WERI-Rb-1 (cell line): ENCODE results near the gene GDNF.

Experiments
- DNase-seq: peaks from one replicate; pipeline ENCODE4 v3.0.0-alpha.2; 2020
- H3K27ac ChIP-seq: fragments of 250-450 bp; sonication (Bioruptor Pico); 2 replicates; pipeline ENCODE4 v1.5.1; 2020; ENCODE audit warnings: mild to moderate bottlenecking, moderate library complexity
- H3K27me3 ChIP-seq: fragments of 250-450 bp; sonication (Bioruptor Pico); 2 replicates; pipeline ENCODE4 v1.5.1; 2021; ENCODE audit warnings: mild to moderate bottlenecking, low read depth, moderate library complexity; ENCODE audit not compliant: insufficient read depth, severe bottlenecking
- H3K36me3 ChIP-seq: fragments of 250-450 bp; sonication (Bioruptor Pico); 2 replicates; pipeline ENCODE4 v1.5.1; 2020; ENCODE audit warnings: mild to moderate bottlenecking, moderate library complexity
- H3K4me3 ChIP-seq: 2 replicates; pipeline ENCODE4 v1.5.1; 2011; ENCODE audit warnings: low read depth, mild to moderate bottlenecking, control low read depth, low read length
- H3K9me3 ChIP-seq: fragments of 250-450 bp; sonication (Bioruptor Pico); 2 replicates; pipeline ENCODE4 v1.5.1; 2021; ENCODE audit warnings: mild to moderate bottlenecking, moderate library complexity; ENCODE audit not compliant: severe bottlenecking
- TF ChIP-seq, protein P1 (sequence below): IDR thresholded peaks from 2 replicates; pipeline ENCODE4 v1.5.1; 2011; ENCODE audit warnings: low read depth, mild to moderate bottlenecking, control low read depth, inconsistent platforms, low read length

Gene GDNF

DNA sequence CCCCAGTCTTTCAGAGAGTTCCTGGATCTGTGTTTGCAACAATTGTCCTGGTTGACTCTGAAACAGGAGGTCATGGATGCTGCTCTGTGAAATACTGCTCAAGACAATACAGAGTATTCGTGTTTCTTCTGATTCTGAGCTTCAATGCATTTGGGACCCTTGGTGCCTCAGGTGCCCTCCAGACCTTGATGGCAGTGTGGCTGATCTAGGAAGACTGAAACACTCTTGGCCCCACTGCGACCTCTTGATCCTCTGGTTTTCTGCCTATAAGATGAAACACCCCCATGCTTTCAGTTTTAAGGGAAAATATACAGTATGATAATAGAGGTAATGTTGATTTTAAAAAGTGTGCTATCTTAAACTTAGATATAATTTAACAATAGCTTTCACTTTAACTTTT lies 67.6 kb downstream of the GDNF start:
- H3K4me3 ChIP-seq: no peak overlapping the region
- H3K36me3 ChIP-seq: no peaks in the 10 kb centered on the region
- H3K27ac ChIP-seq: no peak overlapping the region
- H3K27me3 ChIP-seq: no peaks in the 10 kb centered on the region
- TF ChIP-seq, protein P1, sequence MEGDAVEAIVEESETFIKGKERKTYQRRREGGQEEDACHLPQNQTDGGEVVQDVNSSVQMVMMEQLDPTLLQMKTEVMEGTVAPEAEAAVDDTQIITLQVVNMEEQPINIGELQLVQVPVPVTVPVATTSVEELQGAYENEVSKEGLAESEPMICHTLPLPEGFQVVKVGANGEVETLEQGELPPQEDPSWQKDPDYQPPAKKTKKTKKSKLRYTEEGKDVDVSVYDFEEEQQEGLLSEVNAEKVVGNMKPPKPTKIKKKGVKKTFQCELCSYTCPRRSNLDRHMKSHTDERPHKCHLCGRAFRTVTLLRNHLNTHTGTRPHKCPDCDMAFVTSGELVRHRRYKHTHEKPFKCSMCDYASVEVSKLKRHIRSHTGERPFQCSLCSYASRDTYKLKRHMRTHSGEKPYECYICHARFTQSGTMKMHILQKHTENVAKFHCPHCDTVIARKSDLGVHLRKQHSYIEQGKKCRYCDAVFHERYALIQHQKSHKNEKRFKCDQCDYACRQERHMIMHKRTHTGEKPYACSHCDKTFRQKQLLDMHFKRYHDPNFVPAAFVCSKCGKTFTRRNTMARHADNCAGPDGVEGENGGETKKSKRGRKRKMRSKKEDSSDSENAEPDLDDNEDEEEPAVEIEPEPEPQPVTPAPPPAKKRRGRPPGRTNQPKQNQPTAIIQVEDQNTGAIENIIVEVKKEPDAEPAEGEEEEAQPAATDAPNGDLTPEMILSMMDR: no peak
- no peak for DNase-seq
- peaks cover 5% of the 10 kb centered on the region for H3K9me3 ChIP-seq

DNA sequence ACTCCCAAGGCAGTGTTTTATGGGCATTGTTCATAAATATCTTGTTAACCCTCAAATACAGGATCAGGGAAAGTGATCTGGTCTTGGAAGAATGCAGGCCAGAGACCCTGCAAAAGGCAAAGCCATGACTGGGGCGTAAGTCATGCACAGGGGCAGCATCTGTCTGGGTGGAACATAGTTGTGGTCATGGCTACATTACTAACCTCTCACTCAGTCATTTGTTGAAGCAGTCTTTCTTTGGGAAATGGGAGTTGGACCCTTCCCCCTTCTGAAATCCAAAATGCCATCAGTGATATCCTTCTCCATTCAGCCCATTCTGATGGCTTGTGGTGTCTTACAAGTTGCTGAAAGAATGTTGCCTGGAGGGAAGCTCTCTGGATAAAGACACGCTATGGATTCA lies 68.1 kb downstream of the GDNF start:
- TF ChIP-seq, protein P1: no peak
- H3K27ac ChIP-seq: no peak overlapping the region
- peaks cover 5% of the 10 kb centered on the region for H3K9me3 ChIP-seq
- no peak for DNase-seq
- no peak overlapping the region for H3K4me3 ChIP-seq
- H3K27me3 ChIP-seq: no peaks in the 10 kb centered on the region
- H3K36me3 ChIP-seq: no peaks in the 10 kb centered on the region

DNA sequence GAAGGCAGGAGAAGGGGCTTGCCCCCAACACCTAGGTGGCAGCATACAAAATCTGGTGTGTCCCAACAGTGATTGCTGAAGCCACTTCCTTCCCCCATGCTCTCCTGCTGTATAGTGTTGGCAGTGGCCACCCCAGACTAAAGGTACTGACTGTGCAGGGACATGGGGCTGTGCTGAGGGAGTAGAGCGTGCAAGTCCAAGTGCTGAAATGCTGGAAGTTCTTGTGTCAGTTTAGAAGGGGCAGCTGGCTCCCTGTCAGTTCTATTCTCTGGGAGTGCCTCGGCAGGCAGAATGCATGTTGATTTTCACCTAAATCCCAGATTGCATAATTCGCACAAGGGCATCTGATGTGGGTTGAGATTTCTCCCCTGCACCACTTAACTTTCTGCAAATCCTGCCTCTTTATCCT lies 68.6 kb downstream of the GDNF start:
- TF ChIP-seq, protein P1: no peak
- no peak for DNase-seq
- Histone ChIP-seq H3K9me3 (peaks cover 5% of the 10 kb centered on the region), H3K4me3 (no peak overlapping the region), H3K27ac (no peak overlapping the region), H3K27me3 (no peaks in the 10 kb centered on the region), H3K36me3 (no peaks in the 10 kb centered on the region)

DNA sequence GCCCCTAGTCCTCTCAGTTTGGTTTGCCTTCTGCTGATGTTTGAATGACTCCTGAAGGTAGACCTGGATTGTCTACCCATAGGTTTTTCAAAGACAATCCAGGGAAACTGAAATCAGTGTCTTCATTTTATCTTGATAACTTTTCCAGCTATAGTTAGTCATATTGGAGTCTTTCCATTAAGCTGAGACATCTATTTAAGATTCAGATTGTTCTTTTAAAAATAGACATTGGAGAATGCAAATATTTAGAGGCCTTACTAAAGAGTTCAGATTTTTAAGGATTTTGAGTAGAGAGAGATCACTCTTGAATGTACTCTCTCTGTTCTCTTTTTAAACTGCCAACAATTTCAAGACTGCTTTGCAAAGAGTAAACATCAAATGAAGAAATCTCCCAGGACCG lies 69.1 kb downstream of the GDNF start:
- DNase-seq: no peak
- no peak overlapping the region for H3K27ac ChIP-seq
- no peaks in the 10 kb centered on the region for H3K27me3 ChIP-seq
- TF ChIP-seq, protein P1: no peak
- peaks cover 5% of the 10 kb centered on the region for H3K9me3 ChIP-seq
- H3K36me3 ChIP-seq: no peaks in the 10 kb centered on the region
- no peak overlapping the region for H3K4me3 ChIP-seq

DNA sequence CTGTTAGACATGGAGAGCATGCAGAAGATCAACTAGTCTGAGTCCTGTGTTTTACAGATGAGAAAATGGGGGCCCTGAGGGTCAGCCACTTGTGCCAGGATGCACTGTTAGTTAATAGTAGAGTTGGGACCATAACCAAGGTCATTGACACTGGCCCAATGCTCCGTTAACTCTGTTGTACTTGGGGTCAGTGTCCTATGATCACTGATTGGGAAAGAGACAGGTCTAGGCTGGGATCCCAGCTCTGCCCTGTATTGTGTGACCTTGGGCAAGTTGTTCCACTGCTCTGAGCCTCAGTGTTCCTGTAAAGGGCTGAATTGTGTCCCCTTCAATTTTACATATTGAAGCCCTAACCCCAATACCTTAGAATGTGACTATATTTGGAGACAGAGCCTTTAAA lies 70.0 kb downstream of the GDNF start:
- H3K36me3 ChIP-seq: no peaks in the 10 kb centered on the region
- no peak for DNase-seq
- no peak overlapping the region for H3K4me3 ChIP-seq
- TF ChIP-seq, protein P1: no peak
- no peaks in the 10 kb centered on the region for H3K27me3 ChIP-seq
- H3K27ac ChIP-seq: no peak overlapping the region
- peaks cover 2% of the 10 kb centered on the region for H3K9me3 ChIP-seq

DNA sequence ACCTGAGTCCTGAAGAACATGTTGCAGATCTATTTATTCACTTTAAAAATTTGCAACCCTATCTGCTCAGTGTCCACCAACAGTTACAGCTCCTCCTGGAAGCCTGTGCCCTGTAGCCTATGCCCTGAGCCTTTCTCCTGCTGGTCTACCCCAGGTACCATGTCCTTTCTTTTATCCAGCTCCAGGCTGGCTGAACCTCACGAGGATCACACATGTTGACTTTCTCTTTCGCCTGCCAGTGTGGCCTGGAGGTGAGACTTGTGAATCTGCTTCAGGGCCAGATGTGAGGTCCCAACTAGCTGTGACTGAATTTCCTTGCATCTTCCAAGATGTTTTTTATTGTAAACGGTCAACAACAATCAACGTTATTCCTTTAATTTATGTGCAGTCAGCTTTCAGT lies 70.7 kb downstream of the GDNF start:
- Histone ChIP-seq H3K27ac (no peak overlapping the region), H3K36me3 (no peaks in the 10 kb centered on the region), H3K9me3 (no peaks in the 10 kb centered on the region), H3K4me3 (no peak overlapping the region), H3K27me3 (no peaks in the 10 kb centered on the region)
- no peak for DNase-seq
- TF ChIP-seq, protein P1: no peak
